ENCODE measurements around the gene NBAS. TPM values are rescaled to one million over a fixed set of nuclear protein-coding genes. Genes with fewer than 3 reads are reported as not detected.
A peak's percentile ranks its signal among the peaks of the same experiment; 100 is the strongest.
"Not testable (repeated sequence)": the region's sequence is repeated elsewhere in the genome, so short reads cannot be mapped to it uniquely, and the experiment has no call there.

The NBAS gene
- total and polyA plus RNA-seq, 7 experiments from 2014 or later = 18.6 to 41.6 (median 32.7) TPM

- Histone ChIP-seq H3K27me3 (ENCODE audit: control insufficient read depth in 2 of 2, insufficient read depth in 2 of 2, low read length in 2 of 2) (no peaks in the 10 kb centered on the region), H3K4me3 (ENCODE audit: low read length) (no peak overlapping the region), H3K4me1 (ENCODE audit: control insufficient read depth in 2 of 2, insufficient read depth in 2 of 2, low read length in 2 of 2) (no peaks in the 10 kb centered on the region), H3K36me3 (ENCODE audit: control insufficient read depth in 2 of 3, insufficient read depth in 3 of 3, low read length in 3 of 3) (peaks cover 0 to 4% (median 0%) of the 10 kb centered on the region in 3 experiments), H3K9me3 (ENCODE audit: control insufficient read depth in 2 of 3, low read length in 3 of 3) (no peaks in the 10 kb centered on the region), H3K27ac (ENCODE audit: low read depth, low read length) (no peak overlapping the region)
- Mint-ChIP-seq H3K27me3 (no peaks in the 10 kb centered on the region), H3K27ac (no peak overlapping the region), H3K9me3 (peaks cover 0 to 23% (median 14%) of the 10 kb centered on the region in 11 donors), H3K36me3 (peaks cover 0 to 66% (median 61%) of the 10 kb centered on the region in 5 donors), H3K4me1 (peaks cover 0 to 12% (median 5%) of the 10 kb centered on the region in 7 donors), H3K4me3 (no peak overlapping the region)
- CTCF ChIA-PET = no interaction called here
- ATAC-seq (no peak), DNase-seq (no peak)
- POLR2A ChIA-PET = no interaction called here
- intact Hi-C loops (cut with micrococcal nuclease) = no loop called here
These were observed 307.9 kb downstream of the NBAS start for GRCh38 chr2:15253247-15253646.

GRCh38 chr2:15251753-15252152 lies 309.4 kb downstream of the NBAS start:
- POLR2A ChIA-PET = no interaction called here
- CTCF ChIA-PET = no interaction called here
- no peak for ATAC-seq

GRCh38 chr2:15250946-15251345 lies 310.2 kb downstream of the NBAS start:
- intact Hi-C loops (cut with micrococcal nuclease); H3K27ac Mint-ChIP-seq; POLR2A ChIA-PET; H3K9me3 ChIP-seq (ENCODE audit: control insufficient read depth in 2 of 3, low read length in 3 of 3); H3K27me3 Mint-ChIP-seq; CTCF ChIA-PET; H3K36me3 ChIP-seq (ENCODE audit: control insufficient read depth in 2 of 3, insufficient read depth in 3 of 3, low read length in 3 of 3); H3K27me3 ChIP-seq (ENCODE audit: control insufficient read depth in 2 of 2, insufficient read depth in 2 of 2, low read length in 2 of 2); ATAC-seq; H3K4me1 ChIP-seq (ENCODE audit: control insufficient read depth in 2 of 2, insufficient read depth in 2 of 2, low read length in 2 of 2); DNase-seq; H3K27ac ChIP-seq (ENCODE audit: low read depth, low read length); H3K4me3 ChIP-seq (ENCODE audit: low read length): not testable (repeated sequence)
- Mint-ChIP-seq H3K4me3 (peak overlapping the region in 1 of 10 donors; percentile 20), H3K36me3 (peaks cover 0 to 73% (median 56%) of the 10 kb centered on the region in 5 donors), H3K9me3 (peaks cover 0 to 21% (median 13%) of the 10 kb centered on the region in 11 donors), H3K4me1 (peaks cover 0 to 19% (median 12%) of the 10 kb centered on the region in 7 donors)

More at GRCh38 chr2:15251753-15252152, 309.4 kb downstream of the NBAS start:
- Histone ChIP-seq H3K9me3 (ENCODE audit: control insufficient read depth in 2 of 3, low read length in 3 of 3) (no peaks in the 10 kb centered on the region), H3K4me3 (ENCODE audit: low read length) (no peak overlapping the region), H3K27ac (ENCODE audit: low read depth, low read length) (no peak overlapping the region), H3K36me3 (ENCODE audit: control insufficient read depth in 2 of 3, insufficient read depth in 3 of 3, low read length in 3 of 3) (peaks cover 0 to 4% (median 0%) of the 10 kb centered on the region in 3 experiments), H3K27me3 (ENCODE audit: control insufficient read depth in 2 of 2, insufficient read depth in 2 of 2, low read length in 2 of 2) (no peaks in the 10 kb centered on the region), H3K4me1 (ENCODE audit: control insufficient read depth in 2 of 2, insufficient read depth in 2 of 2, low read length in 2 of 2) (no peaks in the 10 kb centered on the region)
- Mint-ChIP-seq H3K27me3 (no peaks in the 10 kb centered on the region), H3K9me3 (peaks cover 0 to 21% (median 13%) of the 10 kb centered on the region in 11 donors), H3K4me1 (peaks cover 0 to 15% (median 12%) of the 10 kb centered on the region in 7 donors), H3K4me3 (no peak overlapping the region), H3K27ac (no peak overlapping the region), H3K36me3 (peaks cover 0 to 69% (median 49%) of the 10 kb centered on the region in 5 donors)
- DNase-seq = no peak
- intact Hi-C loops (cut with micrococcal nuclease) = no loop called here

GRCh38 chr2:15246870-15247269 lies 314.3 kb downstream of the NBAS start:
- Mint-ChIP-seq H3K9me3 (peaks cover 0 to 20% (median 11%) of the 10 kb centered on the region in 11 donors), H3K27ac (no peak overlapping the region), H3K4me1 (peaks cover 6 to 36% (median 17%) of the 10 kb centered on the region in 7 donors), H3K36me3 (peaks cover 4 to 76% (median 34%) of the 10 kb centered on the region in 5 donors), H3K4me3 (no peak overlapping the region), H3K27me3 (no peaks in the 10 kb centered on the region)
- Histone ChIP-seq H3K9me3 (ENCODE audit: control insufficient read depth in 2 of 3, low read length in 3 of 3) (no peaks in the 10 kb centered on the region), H3K4me3 (ENCODE audit: low read length) (no peak overlapping the region), H3K27ac (ENCODE audit: low read depth, low read length) (no peak overlapping the region), H3K4me1 (ENCODE audit: control insufficient read depth in 2 of 2, insufficient read depth in 2 of 2, low read length in 2 of 2) (no peaks in the 10 kb centered on the region), H3K36me3 (ENCODE audit: control insufficient read depth in 2 of 3, insufficient read depth in 3 of 3, low read length in 3 of 3) (no peaks in the 10 kb centered on the region), H3K27me3 (ENCODE audit: control insufficient read depth in 2 of 2, insufficient read depth in 2 of 2, low read length in 2 of 2) (no peaks in the 10 kb centered on the region)
- DNase-seq (no peak), ATAC-seq (no peak)
- CTCF ChIA-PET = no interaction called here
- POLR2A ChIA-PET = no interaction called here
- intact Hi-C loops (cut with micrococcal nuclease) = no loop called here

GRCh38 chr2:15243762-15244161 lies 317.4 kb downstream of the NBAS start:
- DNase-seq (no peak), ATAC-seq (no peak)
- Mint-ChIP-seq H3K4me1 (peaks cover 6 to 36% (median 6%) of the 10 kb centered on the region in 7 donors), H3K4me3 (no peak overlapping the region), H3K9me3 (peaks cover 0 to 6% (median 0%) of the 10 kb centered on the region in 11 donors), H3K27ac (no peak overlapping the region), H3K36me3 (peaks cover 8 to 62% (median 25%) of the 10 kb centered on the region in 5 donors), H3K27me3 (no peaks in the 10 kb centered on the region)
- ChIA-PET POLR2A (no interaction called here), CTCF (no interaction called here)
- Histone ChIP-seq H3K4me1 (ENCODE audit: control insufficient read depth in 2 of 2, insufficient read depth in 2 of 2, low read length in 2 of 2) (no peaks in the 10 kb centered on the region), H3K9me3 (ENCODE audit: control insufficient read depth in 2 of 3, low read length in 3 of 3) (no peaks in the 10 kb centered on the region), H3K27me3 (ENCODE audit: control insufficient read depth in 2 of 2, insufficient read depth in 2 of 2, low read length in 2 of 2) (no peaks in the 10 kb centered on the region), H3K36me3 (ENCODE audit: control insufficient read depth in 2 of 3, insufficient read depth in 3 of 3, low read length in 3 of 3) (no peaks in the 10 kb centered on the region), H3K27ac (ENCODE audit: low read depth, low read length) (no peak overlapping the region), H3K4me3 (ENCODE audit: low read length) (no peak overlapping the region)
- intact Hi-C loops (cut with micrococcal nuclease) = no loop called here

- Mint-ChIP-seq H3K36me3 (peaks cover 8 to 60% (median 29%) of the 10 kb centered on the region in 5 donors), H3K27ac (no peak overlapping the region), H3K9me3 (peaks cover 0 to 4% (median 0%) of the 10 kb centered on the region in 11 donors), H3K4me3 (no peak overlapping the region), H3K4me1 (peaks cover 5 to 31% (median 7%) of the 10 kb centered on the region in 7 donors), H3K27me3 (no peaks in the 10 kb centered on the region)
- POLR2A ChIA-PET = no interaction called here
- ATAC-seq = peak; percentile 60
- CTCF ChIA-PET = no interaction called here
- no peak for DNase-seq
- no peaks in the 10 kb centered on the region for H3K27me3 ChIP-seq (ENCODE audit: control insufficient read depth in 2 of 2, insufficient read depth in 2 of 2, low read length in 2 of 2)
- H3K36me3 ChIP-seq (ENCODE audit: control insufficient read depth in 2 of 3, insufficient read depth in 3 of 3, low read length in 3 of 3) = no peaks in the 10 kb centered on the region
- no peaks in the 10 kb centered on the region for H3K9me3 ChIP-seq (ENCODE audit: control insufficient read depth in 2 of 3, low read length in 3 of 3)
- no peak overlapping the region for H3K4me3 ChIP-seq (ENCODE audit: low read length)
- intact Hi-C loops (cut with micrococcal nuclease) = no loop called here
- H3K27ac ChIP-seq (ENCODE audit: low read depth, low read length) = no peak overlapping the region
- no peaks in the 10 kb centered on the region for H3K4me1 ChIP-seq (ENCODE audit: control insufficient read depth in 2 of 2, insufficient read depth in 2 of 2, low read length in 2 of 2)
These were observed 318.1 kb downstream of the NBAS start for GRCh38 chr2:15242936-15243461.

GRCh38 chr2:15241929-15242328 lies 319.2 kb downstream of the NBAS start:
- intact Hi-C loops (cut with micrococcal nuclease) = no loop called here
- ATAC-seq (no peak), DNase-seq (no peak)
- H3K4me3 ChIP-seq (ENCODE audit: low read length) = no peak overlapping the region
- Mint-ChIP-seq H3K4me3 (no peak overlapping the region), H3K36me3 (peaks cover 9 to 58% (median 34%) of the 10 kb centered on the region in 5 donors), H3K4me1 (peaks cover 5 to 24% (median 7%) of the 10 kb centered on the region in 7 donors), H3K27ac (no peak overlapping the region), H3K27me3 (no peaks in the 10 kb centered on the region), H3K9me3 (peaks cover 0 to 4% (median 0%) of the 10 kb centered on the region in 11 donors)
- H3K9me3 ChIP-seq (ENCODE audit: control insufficient read depth in 2 of 3, low read length in 3 of 3) = no peaks in the 10 kb centered on the region
- H3K36me3 ChIP-seq (ENCODE audit: control insufficient read depth in 2 of 3, insufficient read depth in 3 of 3, low read length in 3 of 3) = no peaks in the 10 kb centered on the region
- H3K27ac ChIP-seq (ENCODE audit: low read depth, low read length) = no peak overlapping the region
- ChIA-PET POLR2A (no interaction called here), CTCF (no interaction called here)
- H3K4me1 ChIP-seq (ENCODE audit: control insufficient read depth in 2 of 2, insufficient read depth in 2 of 2, low read length in 2 of 2) = no peaks in the 10 kb centered on the region
- H3K27me3 ChIP-seq (ENCODE audit: control insufficient read depth in 2 of 2, insufficient read depth in 2 of 2, low read length in 2 of 2) = no peaks in the 10 kb centered on the region
